ENCODE data around the gene API5.

The API5 gene

DNA sequence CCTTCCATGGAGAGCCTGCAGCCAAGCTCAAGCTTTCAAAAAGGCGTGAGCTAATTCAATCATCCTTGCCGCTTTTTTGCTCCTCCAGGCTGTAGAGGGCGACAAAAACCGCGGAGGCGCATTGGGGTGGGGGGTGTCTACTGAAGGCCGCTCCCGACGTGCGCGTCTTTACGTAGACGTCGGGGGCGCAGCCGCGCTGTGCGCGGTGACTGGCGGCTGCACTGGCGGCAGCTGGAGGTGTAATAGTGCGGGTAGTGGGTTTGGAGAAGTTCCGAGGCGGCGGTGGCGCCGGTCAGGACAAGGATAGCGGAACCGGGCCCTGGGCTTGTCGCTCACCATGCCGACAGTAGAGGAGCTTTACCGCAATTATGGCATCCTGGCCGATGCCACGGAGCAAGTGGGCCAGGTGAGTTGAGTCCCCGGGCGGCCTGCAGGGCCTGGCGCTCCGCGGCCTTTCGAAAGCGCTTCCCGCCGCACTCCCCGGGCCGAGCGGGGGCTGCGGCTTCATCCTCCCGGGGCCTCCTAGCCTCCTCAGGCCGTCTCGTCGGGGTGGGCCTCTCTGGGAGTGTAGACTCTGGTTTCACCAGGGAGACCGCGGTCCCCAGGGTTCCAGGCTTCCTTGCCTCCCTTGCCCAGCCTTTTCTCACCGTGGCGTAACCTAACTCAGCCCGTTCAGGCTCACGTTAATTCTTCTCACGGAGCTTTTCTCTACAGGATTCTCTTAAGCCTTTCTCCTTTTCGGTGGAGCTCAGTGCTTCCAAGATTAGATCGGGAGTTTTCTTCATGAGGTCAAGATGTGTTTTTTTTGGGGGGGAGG, at the start of gene API5:
Gene API5 (plus strand): TSS at position 206 of the 817 bp plus-strand sequence. CDS start 132 bp downstream, at position 338.
- Mint-ChIP-seq H3K36me3 (ENCODE audit: low read depth) (peaks cover 1% of the 10 kb centered on the region), H3K4me1 (ENCODE audit: low read depth) (peaks cover 32% of the 10 kb centered on the region), H3K4me3 (peak within 1 kb of the TSS; percentile 95), H3K9me3 (no peaks in the 10 kb centered on the region), H3K27ac (peak within 1 kb of the TSS; percentile 91), H3K27me3 (ENCODE audit: low read depth) (no peaks in the 10 kb centered on the region)

DNA sequence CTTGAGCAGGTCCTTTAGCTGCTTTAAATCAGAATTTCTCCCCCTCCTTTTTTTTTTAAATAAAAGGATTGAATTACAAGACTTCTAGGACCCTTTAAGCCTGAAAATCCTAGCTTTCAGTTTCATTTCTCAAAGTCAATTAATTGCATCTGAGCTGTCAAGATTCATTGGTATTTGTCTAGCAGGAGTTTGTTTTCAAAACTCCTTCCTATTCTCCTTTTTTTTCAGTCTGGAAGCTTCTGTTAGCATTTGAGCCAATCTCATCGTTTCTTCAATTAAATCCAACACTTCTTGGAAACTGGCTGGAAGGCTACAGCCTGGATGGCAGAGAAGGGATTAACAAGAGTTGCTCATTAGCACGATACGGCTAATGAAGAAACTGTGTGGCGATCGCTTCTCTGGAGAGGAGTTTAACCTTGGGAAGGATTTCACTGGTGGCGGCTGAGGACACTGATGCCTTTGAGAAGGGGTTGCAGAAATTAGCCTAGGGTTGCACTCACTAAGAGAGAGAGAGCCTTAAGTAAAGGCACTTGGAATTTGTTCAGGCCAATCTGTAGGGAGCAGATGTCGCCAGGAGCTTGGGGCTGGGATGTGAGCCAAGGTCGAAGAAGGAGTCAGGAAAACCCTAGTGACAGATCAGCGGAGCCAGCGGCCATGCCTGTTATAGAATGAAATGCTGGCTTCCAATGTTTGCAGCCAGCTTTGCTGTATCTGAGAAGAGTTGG, 43.8 kb upstream of the API5 start:
- Mint-ChIP-seq H3K27ac (no peak overlapping the region), H3K9me3 (no peaks in the 10 kb centered on the region), H3K27me3 (ENCODE audit: low read depth) (no peaks in the 10 kb centered on the region), H3K4me1 (ENCODE audit: low read depth) (no peaks in the 10 kb centered on the region), H3K36me3 (ENCODE audit: low read depth) (no peaks in the 10 kb centered on the region), H3K4me3 (no peak overlapping the region)

DNA sequence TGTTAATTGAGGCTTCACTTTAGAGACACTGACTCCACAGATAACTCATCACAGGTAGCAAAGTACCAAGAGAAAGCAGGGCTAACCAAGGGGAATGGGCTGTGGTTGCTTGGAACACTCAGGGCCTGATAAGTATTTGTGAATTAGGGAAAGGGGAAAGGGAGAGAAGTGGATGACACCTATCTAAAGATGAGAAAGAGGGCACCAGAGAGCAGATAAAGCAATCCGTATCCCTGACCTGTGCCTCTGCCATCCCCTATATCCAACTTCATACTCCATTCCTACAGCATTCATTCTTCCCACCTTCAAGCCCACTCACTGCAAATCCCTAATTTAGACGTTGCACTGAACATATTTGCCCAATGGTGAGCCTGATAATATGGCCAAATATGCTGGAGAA, 43.0 kb upstream of the API5 start:
- no peaks in the 10 kb centered on the region for H3K27me3 Mint-ChIP-seq (ENCODE audit: low read depth)
- H3K9me3 Mint-ChIP-seq: no peaks in the 10 kb centered on the region
- no peak overlapping the region for H3K27ac Mint-ChIP-seq

DNA sequence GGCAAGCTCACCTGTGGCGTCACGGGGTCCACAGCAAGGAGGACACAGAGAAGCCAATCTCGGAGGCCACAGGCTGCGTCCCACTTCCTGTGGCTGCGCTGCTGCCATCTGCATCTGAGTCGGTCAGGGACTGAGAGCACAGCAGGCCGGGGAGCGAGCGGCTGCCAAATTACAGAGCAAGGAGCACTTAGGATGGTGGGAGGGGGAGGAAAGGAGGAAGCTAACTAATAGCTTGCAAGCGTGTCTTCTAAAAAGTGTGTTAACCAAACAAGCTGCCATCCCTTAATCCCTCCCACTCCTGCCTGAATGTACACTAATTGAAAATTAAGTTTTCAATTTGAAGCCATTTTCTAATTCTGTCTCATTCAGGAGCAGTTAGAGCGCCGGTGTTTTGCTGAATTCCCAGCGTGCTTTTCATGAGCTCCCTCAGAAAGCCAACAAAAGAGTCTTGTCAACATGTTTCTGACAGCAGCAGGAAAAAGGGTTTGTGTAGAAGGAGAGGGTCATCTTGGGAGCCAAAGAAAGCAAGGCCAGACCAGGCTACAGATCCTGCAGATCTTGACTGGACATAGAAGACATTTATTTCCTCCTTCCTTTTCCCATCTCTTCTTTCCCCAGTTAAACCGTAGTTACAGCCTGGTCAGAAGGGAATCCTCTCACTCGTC, 42.4 kb upstream of the API5 start:
- Mint-ChIP-seq H3K36me3 (ENCODE audit: low read depth) (no peaks in the 10 kb centered on the region), H3K9me3 (no peaks in the 10 kb centered on the region), H3K4me1 (ENCODE audit: low read depth) (no peaks in the 10 kb centered on the region), H3K4me3 (no peak overlapping the region), H3K27me3 (ENCODE audit: low read depth) (no peaks in the 10 kb centered on the region), H3K27ac (no peak overlapping the region)

More for the DNA sequence above, 43.0 kb upstream of the API5 start:
- no peaks in the 10 kb centered on the region for H3K4me1 Mint-ChIP-seq (ENCODE audit: low read depth)
- no peak overlapping the region for H3K4me3 Mint-ChIP-seq
- no peaks in the 10 kb centered on the region for H3K36me3 Mint-ChIP-seq (ENCODE audit: low read depth)

DNA sequence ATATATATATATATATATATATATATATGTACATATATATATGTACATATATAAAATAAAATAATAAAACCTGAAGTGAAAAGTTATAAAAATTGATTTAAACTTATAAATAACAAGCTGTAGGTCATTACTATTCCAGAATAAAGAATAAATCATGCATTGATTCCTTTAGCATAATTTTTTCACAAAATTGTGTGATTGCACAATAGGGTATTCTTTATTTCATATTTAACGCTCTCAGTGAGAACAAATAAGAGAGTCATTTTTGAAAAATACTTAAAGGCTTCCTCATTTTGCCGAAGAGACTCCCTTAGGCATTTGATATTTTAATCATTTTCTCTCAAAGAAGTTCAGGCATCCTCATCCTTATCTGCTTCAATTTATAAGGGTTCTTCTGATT, 41.3 kb upstream of the API5 start:
- H3K4me3 Mint-ChIP-seq: no peak overlapping the region
- H3K27ac Mint-ChIP-seq: no peak overlapping the region
- H3K9me3 Mint-ChIP-seq: no peaks in the 10 kb centered on the region
- no peaks in the 10 kb centered on the region for H3K4me1 Mint-ChIP-seq (ENCODE audit: low read depth)
- no peaks in the 10 kb centered on the region for H3K36me3 Mint-ChIP-seq (ENCODE audit: low read depth)
- H3K27me3 Mint-ChIP-seq (ENCODE audit: low read depth): no peaks in the 10 kb centered on the region

DNA sequence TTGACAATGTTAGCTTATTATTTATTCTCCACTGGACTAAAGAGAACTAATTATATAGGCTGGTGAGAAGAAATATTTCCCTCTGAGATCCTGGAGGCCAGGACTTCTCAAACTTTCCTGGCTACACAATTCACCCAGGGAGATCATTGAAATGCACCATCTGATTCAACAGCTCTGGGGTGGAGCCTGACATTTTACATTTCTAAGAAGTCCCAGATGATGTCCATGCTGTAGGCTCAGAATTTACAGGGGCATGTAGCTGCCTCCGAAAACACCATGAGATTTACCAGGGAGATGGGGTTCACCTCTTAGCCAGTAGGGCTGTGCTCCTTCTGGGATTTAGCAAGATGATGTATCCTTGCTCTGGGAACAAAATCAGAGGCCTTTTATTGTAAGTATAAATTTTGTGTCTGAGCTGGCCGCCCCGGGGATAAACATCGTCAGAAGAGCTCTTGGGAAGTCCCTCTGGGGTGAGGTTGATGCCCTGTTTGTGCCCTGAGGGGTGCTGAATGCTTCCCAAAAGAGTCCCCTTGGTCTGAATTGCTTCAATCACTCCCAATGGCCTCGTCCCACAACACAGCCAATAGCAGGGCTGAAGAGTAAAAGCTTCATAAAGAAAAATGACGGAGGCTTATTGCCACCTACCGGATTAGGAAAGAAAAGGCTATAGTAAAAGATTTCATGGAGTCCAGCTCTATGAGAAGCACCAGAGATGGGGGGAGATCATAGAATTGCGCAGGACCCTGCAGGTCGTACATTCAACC, 33.4 kb upstream of the API5 start:
- Mint-ChIP-seq H3K9me3 (no peaks in the 10 kb centered on the region), H3K4me3 (no peak overlapping the region), H3K4me1 (ENCODE audit: low read depth) (no peaks in the 10 kb centered on the region), H3K36me3 (ENCODE audit: low read depth) (no peaks in the 10 kb centered on the region), H3K27ac (no peak overlapping the region), H3K27me3 (ENCODE audit: low read depth) (peaks cover 4% of the 10 kb centered on the region)

DNA sequence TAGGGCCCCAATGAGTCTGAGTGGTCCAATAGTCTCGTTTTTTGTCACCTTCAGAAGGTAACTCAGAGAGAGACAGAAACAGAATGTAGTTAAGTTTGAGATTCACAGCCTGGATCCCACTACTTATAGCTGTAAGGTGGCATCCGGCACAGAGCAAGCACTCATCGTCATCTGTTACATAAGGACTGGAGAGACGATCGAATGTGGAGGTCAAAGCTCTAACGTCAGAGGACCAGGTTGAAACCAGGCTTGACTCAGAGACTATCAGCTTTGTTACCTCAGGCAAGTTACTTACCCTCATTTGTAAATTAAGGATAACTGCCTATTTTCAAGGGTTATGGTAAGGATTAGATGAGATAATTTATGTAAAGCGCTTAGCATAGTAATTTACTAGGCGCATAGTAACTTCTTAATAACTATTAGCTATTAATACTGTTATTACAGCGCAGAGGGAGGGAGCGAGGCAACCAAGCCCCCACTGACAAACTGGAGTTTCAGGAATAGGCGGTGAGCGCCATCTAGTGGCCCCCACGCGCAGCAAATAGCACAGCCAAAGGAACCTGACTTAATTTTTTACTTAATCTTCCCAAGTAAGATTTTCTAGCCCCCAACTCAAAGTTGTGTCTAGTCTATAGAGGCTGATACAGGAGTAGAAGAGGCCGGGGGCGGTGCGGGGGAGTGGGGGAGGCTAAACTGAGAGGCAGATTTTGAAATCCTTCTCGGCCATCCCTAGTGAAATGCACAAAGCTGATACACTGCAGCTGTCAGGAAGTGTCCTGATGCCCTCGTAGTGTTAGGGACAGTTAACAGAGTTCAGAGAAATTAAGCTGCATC, 29.0 kb upstream of the API5 start:
- Mint-ChIP-seq H3K36me3 (ENCODE audit: low read depth) (no peaks in the 10 kb centered on the region), H3K4me1 (ENCODE audit: low read depth) (no peaks in the 10 kb centered on the region), H3K27ac (no peak overlapping the region), H3K9me3 (no peaks in the 10 kb centered on the region), H3K4me3 (no peak overlapping the region), H3K27me3 (ENCODE audit: low read depth) (peaks cover 4% of the 10 kb centered on the region)

DNA sequence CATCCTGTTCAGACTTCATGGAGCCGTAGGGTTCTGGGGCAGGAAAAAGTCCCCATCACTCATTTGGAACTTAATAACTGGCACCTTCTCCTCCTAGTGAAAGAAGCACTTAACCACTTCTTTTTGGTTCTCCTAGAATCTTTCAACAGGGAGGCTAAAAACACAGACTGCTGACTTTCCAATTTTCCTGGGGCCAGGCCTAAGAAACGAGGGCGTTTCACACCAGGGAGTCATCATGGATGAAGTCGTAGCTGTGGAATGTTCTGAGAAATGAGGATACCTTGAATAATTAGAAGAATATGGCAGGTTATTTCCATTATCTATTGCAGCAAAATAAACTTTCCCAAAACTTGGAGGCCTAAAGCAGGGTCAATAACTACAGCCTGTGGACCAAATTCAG, 26.0 kb upstream of the API5 start:
- H3K27me3 Mint-ChIP-seq (ENCODE audit: low read depth): no peaks in the 10 kb centered on the region
- no peaks in the 10 kb centered on the region for H3K9me3 Mint-ChIP-seq
- no peak overlapping the region for H3K27ac Mint-ChIP-seq
- no peak overlapping the region for H3K4me3 Mint-ChIP-seq
- no peaks in the 10 kb centered on the region for H3K4me1 Mint-ChIP-seq (ENCODE audit: low read depth)
- no peaks in the 10 kb centered on the region for H3K36me3 Mint-ChIP-seq (ENCODE audit: low read depth)

DNA sequence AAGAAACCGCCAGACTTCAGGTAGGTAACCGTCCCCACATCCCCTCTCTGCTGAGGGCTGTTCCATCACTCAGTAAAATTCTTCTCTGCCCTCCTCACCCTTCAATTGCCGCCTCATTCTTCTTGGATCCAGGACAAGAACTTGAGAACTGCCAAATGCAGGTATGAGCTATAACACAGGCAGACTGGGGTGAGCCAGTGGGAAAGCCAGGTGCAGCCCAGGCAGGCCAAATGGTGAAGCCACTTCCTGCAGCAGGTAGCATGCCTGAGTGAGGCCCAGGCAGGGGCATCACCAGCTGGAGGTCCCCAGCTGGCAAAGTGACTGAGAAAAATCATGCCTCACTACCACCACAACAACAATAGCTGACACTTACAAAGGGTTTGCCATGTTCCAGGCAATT, 22.4 kb upstream of the API5 start:
- Mint-ChIP-seq H3K27me3 (ENCODE audit: low read depth) (no peaks in the 10 kb centered on the region), H3K4me1 (ENCODE audit: low read depth) (no peaks in the 10 kb centered on the region), H3K9me3 (no peaks in the 10 kb centered on the region), H3K4me3 (no peak overlapping the region), H3K36me3 (ENCODE audit: low read depth) (no peaks in the 10 kb centered on the region), H3K27ac (no peak overlapping the region)

DNA sequence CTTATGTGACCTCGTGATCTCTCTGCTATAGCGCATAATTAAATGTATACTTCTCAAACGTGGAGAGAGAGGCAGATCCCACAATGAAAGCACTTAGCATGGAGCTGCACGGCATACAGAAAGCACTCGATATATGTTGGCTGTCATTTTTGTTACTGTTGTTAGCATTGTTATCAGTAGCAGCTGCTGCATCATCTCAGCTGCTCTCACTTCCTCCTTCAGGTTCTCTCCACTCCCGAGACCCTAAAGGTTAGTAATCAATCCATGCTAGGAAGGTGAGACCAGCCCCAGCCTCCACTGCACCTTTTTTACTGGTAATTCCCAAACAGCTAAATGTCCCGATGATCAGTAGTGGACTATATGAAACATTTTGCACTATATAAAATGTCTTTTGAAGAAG, 13.4 kb upstream of the API5 start:
- Mint-ChIP-seq H3K9me3 (peaks cover 20% of the 10 kb centered on the region), H3K36me3 (ENCODE audit: low read depth) (no peaks in the 10 kb centered on the region), H3K27ac (no peak overlapping the region), H3K4me3 (no peak overlapping the region), H3K4me1 (ENCODE audit: low read depth) (no peaks in the 10 kb centered on the region), H3K27me3 (ENCODE audit: low read depth) (peaks cover 3% of the 10 kb centered on the region)

DNA sequence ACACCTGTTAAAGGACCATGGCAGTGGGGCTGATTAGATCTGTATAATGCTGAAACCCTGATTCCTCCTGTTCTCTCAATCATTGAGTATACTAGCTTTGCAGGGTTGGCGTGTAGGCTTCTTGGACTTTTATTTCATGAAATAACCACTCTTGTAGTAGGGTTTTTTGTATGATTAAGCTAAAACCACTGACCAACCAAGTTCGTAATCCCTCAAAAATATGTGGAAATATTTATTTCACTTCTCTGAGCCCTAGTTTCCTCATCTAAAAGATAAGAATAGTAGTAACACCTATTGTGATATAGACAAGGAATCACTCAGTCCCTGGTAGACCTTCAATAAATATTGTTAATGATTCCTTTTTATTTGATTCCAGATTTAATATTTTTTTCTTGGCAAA, 4.2 kb downstream of the API5 start:
- Mint-ChIP-seq H3K4me3 (no peak overlapping the region), H3K36me3 (ENCODE audit: low read depth) (peaks cover 7% of the 10 kb centered on the region), H3K27ac (no peak overlapping the region), H3K27me3 (ENCODE audit: low read depth) (no peaks in the 10 kb centered on the region), H3K4me1 (ENCODE audit: low read depth) (peaks cover 34% of the 10 kb centered on the region), H3K9me3 (no peaks in the 10 kb centered on the region)

DNA sequence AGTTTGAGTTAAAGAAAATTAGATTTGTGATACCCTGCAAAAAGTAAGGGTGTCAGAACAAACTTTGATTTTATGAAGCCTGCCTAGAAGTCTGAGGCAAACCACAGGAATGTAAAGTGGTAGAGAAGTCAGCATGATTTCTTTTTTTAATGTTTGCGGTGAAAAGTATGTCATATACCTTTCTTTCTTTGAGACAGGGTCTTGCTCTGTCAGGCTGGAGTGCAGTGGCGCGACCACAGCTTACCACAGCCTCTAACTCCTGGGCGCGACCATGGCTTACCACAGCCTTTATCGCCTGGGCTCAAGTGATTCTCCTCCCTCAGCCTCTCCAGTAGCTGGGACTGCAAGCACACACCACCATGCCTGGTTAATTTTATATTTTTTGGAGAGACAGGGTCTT, 4.7 kb downstream of the API5 start:
- peaks cover 8% of the 10 kb centered on the region for H3K36me3 Mint-ChIP-seq (ENCODE audit: low read depth)
- H3K4me1 Mint-ChIP-seq (ENCODE audit: low read depth): peaks cover 32% of the 10 kb centered on the region
- H3K9me3 Mint-ChIP-seq: no peaks in the 10 kb centered on the region
- H3K27ac Mint-ChIP-seq: no peak overlapping the region
- no peak overlapping the region for H3K4me3 Mint-ChIP-seq
- no peaks in the 10 kb centered on the region for H3K27me3 Mint-ChIP-seq (ENCODE audit: low read depth)

DNA sequence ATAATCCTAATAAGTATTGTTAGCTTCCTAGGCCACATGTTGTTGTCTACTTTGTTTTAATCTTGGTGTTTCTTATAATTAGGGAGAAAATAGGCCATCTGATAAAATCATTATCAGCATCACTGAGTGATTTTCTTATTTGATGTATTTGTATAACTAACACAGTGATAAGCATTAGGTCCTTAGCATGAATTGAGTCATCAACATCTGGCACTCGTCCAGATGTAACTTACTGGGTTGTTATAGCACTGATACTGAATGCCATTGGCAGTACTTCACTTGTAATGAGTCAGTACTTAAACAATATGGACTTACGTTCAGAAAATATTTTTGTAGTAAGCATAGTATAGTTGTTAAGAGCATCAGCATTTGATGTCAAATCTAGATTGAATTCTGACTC, 16.2 kb downstream of the API5 start:
- Mint-ChIP-seq H3K27ac (no peak overlapping the region), H3K36me3 (ENCODE audit: low read depth) (peaks cover 52% of the 10 kb centered on the region), H3K4me3 (no peak overlapping the region)

DNA sequence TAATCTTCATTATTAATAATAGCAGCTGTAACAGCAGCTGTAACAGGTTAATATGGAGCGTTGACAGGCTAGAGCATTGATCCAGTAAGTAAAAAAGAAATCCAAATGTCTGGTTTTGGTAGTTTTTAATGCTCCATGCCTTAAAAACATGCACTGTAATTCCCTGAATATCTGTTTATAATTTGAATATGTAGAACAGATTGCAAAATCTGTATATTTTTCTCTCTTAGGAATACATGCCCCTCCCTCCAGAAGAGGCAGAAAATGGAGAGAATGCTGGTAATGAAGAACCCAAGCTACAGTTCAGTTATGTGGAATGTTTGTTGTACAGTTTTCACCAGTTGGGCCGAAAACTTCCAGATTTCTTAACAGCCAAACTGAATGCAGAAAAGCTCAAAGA, 16.7 kb downstream of the API5 start:
- no peaks in the 10 kb centered on the region for H3K27me3 Mint-ChIP-seq (ENCODE audit: low read depth)
- no peak overlapping the region for H3K27ac Mint-ChIP-seq
- H3K4me1 Mint-ChIP-seq (ENCODE audit: low read depth): peaks cover 4% of the 10 kb centered on the region
- peaks cover 50% of the 10 kb centered on the region for H3K36me3 Mint-ChIP-seq (ENCODE audit: low read depth)
- H3K9me3 Mint-ChIP-seq: no peaks in the 10 kb centered on the region
- H3K4me3 Mint-ChIP-seq: no peak overlapping the region

More for the DNA sequence above, 16.2 kb downstream of the API5 start:
- Mint-ChIP-seq H3K27me3 (ENCODE audit: low read depth) (no peaks in the 10 kb centered on the region), H3K9me3 (no peaks in the 10 kb centered on the region), H3K4me1 (ENCODE audit: low read depth) (peaks cover 4% of the 10 kb centered on the region)
